Measurements from ENCODE around the gene SMG7. TPM values are rescaled to one million over a fixed set of nuclear protein-coding genes. Genes with fewer than 3 reads are reported as not detected.

SMG7 gene
- total and polyA plus RNA-seq, 8 donors = 13.4 to 44.9 (median 29.1) TPM

DNA sequence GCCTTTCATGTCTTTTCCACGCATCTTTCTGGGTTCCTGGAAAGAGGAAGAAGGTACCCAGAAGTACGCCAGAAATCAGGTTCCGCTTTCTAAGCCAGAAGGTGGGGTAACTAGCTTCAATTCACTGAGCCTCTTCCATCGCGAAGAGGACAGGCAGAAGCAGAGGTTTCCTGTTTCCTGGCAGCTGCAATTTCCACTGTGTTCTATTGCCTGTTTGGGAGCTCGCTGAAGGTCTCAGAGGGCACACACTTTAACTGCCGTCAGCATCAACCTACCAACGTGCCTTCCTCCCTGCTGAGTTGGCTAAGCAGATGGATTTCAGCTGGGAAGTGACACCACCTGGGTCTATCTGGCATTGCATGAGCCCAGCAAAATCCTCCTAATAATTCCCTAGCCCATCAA is 108.0 kb downstream of the SMG7 start:
- H3K9me3 ChIP-seq = no peaks in the 10 kb centered on the region
- peak overlapping the region in 3 of 5 donors; percentile 29 to 64 (median 58) for H3K27ac ChIP-seq
- no peaks in the 10 kb centered on the region for H3K27me3 ChIP-seq
- DNase-seq = peak in 1 of 2 donors; percentile 65
- H3K4me1 ChIP-seq = peaks cover 0 to 41% (median 0%) of the 10 kb centered on the region in 4 donors
- intact Hi-C loops (cut with DNase I; ENCODE audit: low total_unique reads) = no loop called here
- WGBS, 5 donors = 42 to 55% (median 47%) methylated on average over 8 of the region's 8 CpGs
- TF ChIP-seq CTCF (IDR thresholded peaks at IDR 0.05) (no peak), EP300 (IDR thresholded peaks at IDR 0.05) (no peak), POLR2A (IDR thresholded peaks at IDR 0.05) (no peak), POLR2AphosphoS5 (IDR thresholded peaks at IDR 0.05) (no peak)
- no peaks in the 10 kb centered on the region for H3K36me3 ChIP-seq
- no peak overlapping the region for H3K4me3 ChIP-seq

- H3K4me3 ChIP-seq = no peak overlapping the region
- no peak for DNase-seq
- H3K36me3 ChIP-seq = no peaks in the 10 kb centered on the region
- no peaks in the 10 kb centered on the region for H3K27me3 ChIP-seq
- no peaks in the 10 kb centered on the region for H3K9me3 ChIP-seq
- intact Hi-C loops (cut with DNase I; ENCODE audit: low total_unique reads) = no loop called here
- peak overlapping the region in 2 of 5 donors; percentile 36 to 73 for H3K27ac ChIP-seq
- no peak for TF ChIP-seq EP300 (IDR thresholded peaks at IDR 0.05)
- TF ChIP-seq CTCF (IDR thresholded peaks at IDR 0.05) = no peak
- no peak for TF ChIP-seq POLR2AphosphoS5 (IDR thresholded peaks at IDR 0.05)
- TF ChIP-seq POLR2A (IDR thresholded peaks at IDR 0.05) = no peak
- H3K4me1 ChIP-seq = peaks cover 0 to 41% (median 0%) of the 10 kb centered on the region in 4 donors
- WGBS, 5 donors = 84 to 94% (median 91%) methylated on average over 11 to 12 of the region's 12 CpGs
Observed at GRCh38 chr1:183582021-183582713, 109.9 kb downstream of the SMG7 start.

DNA sequence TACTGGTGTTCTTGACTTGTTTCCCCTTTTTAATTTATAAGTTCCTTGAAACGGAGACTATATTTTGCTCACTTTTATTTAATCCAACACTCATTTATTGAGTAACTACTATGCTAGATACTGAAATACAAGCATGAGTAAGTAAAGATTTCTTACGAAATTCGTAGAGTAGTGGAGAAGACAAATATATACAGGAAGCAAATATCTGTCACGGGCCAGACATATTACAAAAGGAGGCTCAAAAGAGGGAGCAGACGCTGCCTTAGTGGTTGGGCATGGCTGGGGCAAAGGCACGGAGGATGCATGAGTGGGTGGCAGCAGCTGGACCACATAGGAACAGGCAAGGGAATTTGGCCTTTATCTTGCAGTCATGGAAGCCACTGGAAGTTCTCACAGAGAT is 111.2 kb downstream of the SMG7 start:
- 76 to 87% (median 81%) methylated on average over 6 of the region's 6 CpGs for WGBS, 5 donors
- no peaks in the 10 kb centered on the region for H3K36me3 ChIP-seq
- TF ChIP-seq POLR2AphosphoS5 (IDR thresholded peaks at IDR 0.05) (no peak), POLR2A (IDR thresholded peaks at IDR 0.05) (no peak), CTCF (IDR thresholded peaks at IDR 0.05) (no peak), EP300 (IDR thresholded peaks at IDR 0.05) (no peak)
- no peak overlapping the region for H3K4me3 ChIP-seq
- intact Hi-C loops (cut with DNase I; ENCODE audit: low total_unique reads) = no loop called here
- no peak for DNase-seq
- H3K9me3 ChIP-seq = no peaks in the 10 kb centered on the region
- peaks cover 0 to 39% (median 0%) of the 10 kb centered on the region in 4 donors for H3K4me1 ChIP-seq
- H3K27ac ChIP-seq = peak overlapping the region in 2 of 5 donors; percentile 55 to 73
- no peaks in the 10 kb centered on the region for H3K27me3 ChIP-seq

- H3K36me3 ChIP-seq = no peaks in the 10 kb centered on the region
- WGBS, 5 donors = 28 to 52% (median 41%) methylated on average over 5 of the region's 5 CpGs
- intact Hi-C loops (cut with DNase I; ENCODE audit: low total_unique reads) = no loop called here
- H3K9me3 ChIP-seq = no peaks in the 10 kb centered on the region
- no peaks in the 10 kb centered on the region for H3K27me3 ChIP-seq
- peaks cover 0 to 39% (median 0%) of the 10 kb centered on the region in 4 donors for H3K4me1 ChIP-seq
- H3K27ac ChIP-seq = peak overlapping the region in 2 of 5 donors; percentile 55 to 73
- no peak overlapping the region for H3K4me3 ChIP-seq
- TF ChIP-seq CTCF (IDR thresholded peaks at IDR 0.05) (no peak), POLR2A (IDR thresholded peaks at IDR 0.05) (no peak), EP300 (IDR thresholded peaks at IDR 0.05) (no peak), POLR2AphosphoS5 (IDR thresholded peaks at IDR 0.05) (no peak)
- DNase-seq = no peak
Observed at GRCh38 chr1:183584147-183584546, 111.8 kb downstream of the SMG7 start.
